KG1 (cell line): ENCODE results near the gene NUP188.

ENCODE experiments used
- DNase-seq: peaks from one replicate; lab custom pipeline; 2025; lab: John Stamatoyannopoulos, UW

Gene NUP188

DNA sequence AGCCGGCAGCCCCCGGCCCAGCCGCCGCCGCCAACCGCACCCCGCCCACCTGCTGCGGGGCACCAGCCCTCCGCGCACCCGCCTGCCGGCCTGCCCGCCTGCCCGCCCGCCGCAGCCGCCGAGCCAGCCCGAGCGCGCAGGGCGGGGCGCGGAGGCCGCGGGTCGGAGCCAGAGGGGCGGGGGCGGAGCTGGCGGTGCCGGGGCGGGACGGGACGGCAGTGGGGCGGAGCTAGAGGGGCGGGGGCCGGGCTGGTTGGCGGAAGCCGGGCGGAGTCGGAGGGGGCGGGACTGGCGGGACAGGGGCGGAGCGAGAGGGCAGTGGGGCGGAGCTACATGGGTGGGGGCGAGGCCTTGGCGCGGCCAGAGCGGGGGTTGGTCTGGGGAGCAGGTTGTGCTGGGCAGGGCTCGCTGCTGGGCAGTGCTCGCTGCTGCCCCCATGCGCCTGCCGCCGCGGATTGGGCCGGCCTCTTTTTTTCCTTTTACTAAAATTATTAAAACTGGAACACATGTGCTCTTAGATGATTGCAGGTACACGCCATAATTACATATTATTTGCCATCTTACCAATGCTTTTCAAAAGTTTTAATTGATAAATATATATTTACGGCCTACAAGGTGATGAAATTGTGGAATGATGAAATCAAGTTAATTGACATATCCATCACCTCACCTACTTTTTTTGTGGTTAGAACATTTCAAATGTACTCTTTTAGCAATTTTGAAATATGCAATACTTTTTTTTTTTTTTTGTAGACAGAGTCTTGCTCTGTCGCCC lies 80.9 kb downstream of the NUP188 start, which contains the start of gene SH3GLB2:
Gene SH3GLB2 (minus strand): TSS at position 140 of the 775 bp plus-strand sequence. CDS start 177 bp downstream, outside the sequence.
- DNase-seq: peak; percentile 74

GRCh38 chr9:129030191-129030590 lies 82.7 kb downstream of the NUP188 start:
- no peak for DNase-seq

GRCh38 chr9:129031514-129031913 lies 84.0 kb downstream of the NUP188 start:
- DNase-seq: no peak

DNA sequence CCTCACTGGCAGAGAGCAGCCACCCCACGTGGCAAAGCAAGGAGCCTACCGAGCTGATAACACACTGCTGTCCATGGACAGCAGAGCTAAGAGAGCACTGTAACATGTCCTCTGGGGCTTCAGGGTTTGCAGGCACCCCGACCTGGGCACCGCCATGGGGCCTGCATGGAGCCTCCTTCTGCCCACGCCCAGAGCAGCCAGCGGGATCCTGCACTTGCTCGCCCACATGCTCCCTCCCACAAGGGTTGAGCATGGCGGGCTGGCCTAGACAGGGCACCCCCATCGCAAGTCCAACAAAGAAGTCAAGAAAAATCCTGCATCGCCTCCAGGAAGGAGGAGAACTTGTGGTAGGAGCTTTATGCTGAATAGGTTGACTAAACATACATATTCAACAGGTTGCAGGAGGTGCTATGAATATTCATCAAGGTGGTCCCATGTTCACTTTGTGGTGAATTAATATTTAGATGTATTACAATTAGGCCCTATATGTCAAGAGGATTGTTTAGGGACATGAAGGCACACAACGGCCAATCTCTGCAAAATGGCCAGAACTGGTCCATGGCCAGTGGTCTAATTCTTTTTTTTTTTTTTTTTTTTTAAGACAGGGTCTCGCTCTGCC lies 85.2 kb downstream of the NUP188 start:
- DNase-seq: no peak

- no peak for DNase-seq
These were observed 85.7 kb downstream of the NUP188 start for GRCh38 chr9:129033216-129033615.

DNA sequence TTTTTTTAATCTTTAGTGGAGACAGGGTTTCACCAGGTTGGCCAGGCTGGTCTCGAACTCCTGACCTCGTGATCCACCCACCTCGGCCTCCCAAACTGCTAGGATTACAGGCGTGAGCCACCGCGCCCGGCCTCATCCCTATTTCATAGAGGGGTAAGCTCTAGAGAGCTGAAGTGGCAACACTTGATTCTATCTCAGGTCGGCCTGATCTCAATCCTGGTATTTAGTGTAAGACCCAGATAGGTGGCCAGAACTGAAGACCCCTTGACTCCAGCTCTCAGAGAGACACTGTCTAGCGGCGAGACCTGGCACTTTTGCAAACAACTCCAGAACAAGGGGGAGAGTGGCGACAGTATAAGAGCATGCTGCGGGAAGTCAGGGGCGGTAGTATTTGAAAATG lies 88.3 kb downstream of the NUP188 start:
- peak; percentile 32 for DNase-seq

DNA sequence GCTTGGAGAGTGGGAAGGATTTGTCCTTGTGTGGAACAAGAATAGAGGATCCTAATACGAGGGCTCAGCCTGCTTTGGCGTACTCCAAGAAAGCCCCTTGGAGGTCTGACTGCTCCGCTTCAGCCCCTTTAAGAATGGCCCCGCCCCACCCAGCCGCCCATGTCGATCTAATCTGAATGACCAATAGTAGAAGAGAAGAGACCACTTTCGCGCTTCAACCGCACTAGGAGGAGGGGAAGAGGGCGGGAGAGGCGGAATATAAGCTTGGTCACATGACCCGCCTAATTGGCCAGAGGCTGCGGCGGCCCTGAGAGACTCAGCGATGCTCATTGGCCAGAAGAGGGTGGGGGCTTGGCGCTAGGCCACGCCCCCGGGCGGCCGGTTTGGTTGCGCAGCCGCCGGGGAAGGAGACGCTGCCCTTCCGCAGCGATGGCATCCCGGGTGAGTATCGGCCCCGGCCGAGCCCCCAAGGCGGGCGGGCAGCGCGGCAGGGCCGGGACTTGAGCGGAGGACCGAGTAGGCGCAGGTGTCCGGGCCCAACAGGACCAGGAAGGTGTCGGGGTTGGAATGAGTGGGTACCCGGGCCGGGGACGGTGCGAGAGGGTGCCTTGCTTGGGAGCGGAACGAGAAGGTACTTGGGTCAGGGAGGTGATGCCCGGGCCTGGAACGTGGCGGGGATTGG lies 88.9 kb downstream of the NUP188 start, which contains the start of gene MIGA2:
Gene MIGA2 (plus strand): TSS at position 386 of the 682 bp plus-strand sequence. CDS start 3,969 bp downstream, outside the sequence.
- peak; percentile 93 for DNase-seq

- DNase-seq: no peak
These were observed 89.6 kb downstream of the NUP188 start for GRCh38 chr9:129036923-129037766.

- no peak for DNase-seq
These were observed 90.2 kb downstream of the NUP188 start for GRCh38 chr9:129037767-129038098.

GRCh38 chr9:129038109-129038852 lies 90.8 kb downstream of the NUP188 start:
- no peak for DNase-seq

DNA sequence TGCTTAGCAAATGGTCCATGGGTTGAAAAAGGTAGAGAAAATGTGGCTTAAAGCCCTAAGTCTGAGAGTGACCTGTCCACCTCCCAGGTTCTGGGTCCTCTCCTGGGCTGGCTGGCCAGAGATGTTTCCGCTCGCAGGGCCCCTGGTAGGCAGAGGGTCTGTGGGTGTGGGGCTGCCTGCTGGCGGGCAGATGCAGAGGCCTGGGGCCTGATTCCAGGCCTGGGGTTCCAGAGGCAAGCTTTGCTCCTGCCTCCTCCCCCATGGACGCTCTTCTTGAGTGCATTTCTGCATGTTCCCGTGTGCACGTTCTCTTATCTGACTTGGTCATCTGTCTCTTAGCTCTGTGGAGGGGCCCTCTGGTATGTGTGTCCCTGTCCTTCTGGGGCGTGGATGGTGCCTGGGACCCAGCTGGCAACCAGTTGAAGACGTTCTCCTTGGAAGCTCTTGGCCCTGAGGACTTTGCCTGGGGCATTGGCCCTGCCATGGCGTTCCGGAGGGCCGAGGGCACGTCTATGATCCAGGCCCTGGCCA lies 92.7 kb downstream of the NUP188 start:
- no peak for DNase-seq

GRCh38 chr9:129042016-129042415 lies 94.5 kb downstream of the NUP188 start:
- no peak for DNase-seq

DNA sequence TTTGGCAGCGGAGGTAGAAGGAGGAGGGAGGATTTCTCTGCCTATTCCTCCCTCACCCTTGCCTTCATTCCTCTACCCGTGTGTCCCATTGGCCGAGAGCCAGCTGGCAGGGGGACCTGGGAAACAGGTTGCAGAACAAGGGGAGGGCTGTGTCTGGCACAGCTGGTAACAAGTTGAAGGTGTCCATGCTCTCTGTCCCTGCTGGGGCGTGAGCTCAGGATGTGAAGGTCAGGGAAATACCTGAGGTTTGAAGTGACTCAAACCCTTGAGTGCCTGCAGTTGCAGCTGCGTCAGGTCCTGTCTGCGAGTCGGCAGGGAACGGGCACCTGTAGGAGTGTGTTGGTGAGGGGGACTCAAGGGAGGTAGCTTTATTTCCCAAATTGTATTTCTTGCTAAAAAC lies 105.1 kb downstream of the NUP188 start:
- DNase-seq: no peak

- DNase-seq: no peak
These were observed 105.5 kb downstream of the NUP188 start for GRCh38 chr9:129053020-129053419.

DNA sequence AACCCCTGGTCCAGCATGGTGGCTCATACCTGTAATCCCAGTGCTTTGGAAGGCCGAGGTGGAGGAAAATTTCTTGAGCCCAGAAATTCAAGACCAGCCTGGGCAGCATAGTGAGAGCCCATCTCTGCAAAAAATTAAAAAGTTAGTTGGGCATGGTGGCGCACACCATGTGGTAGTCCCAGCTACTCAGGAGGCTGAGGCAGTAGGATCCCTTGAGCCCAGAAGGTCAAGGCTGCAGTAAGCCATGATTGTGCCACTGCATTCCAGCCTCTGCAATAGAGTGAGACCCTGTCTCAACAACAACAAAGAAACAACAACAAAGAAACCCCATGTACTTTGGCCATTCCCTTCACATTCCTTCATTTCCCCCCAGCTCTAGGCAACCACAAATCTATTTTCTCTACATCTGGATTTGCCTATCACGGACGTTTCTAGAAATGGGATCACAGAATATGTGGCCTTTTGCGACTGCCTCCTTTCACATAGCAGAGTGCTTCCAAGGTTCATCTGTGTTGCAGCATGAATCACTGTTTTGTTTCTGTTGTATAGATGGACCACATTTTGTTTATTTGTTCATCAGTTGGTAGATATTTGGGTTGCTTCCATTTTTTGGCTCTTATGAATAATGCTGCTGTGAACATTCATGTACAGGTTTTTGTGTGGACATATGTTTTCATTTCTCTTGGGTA lies 106.8 kb downstream of the NUP188 start:
- DNase-seq: no peak
